ENCODE results near the gene POU4F3. TPM values are rescaled to one million over a fixed set of nuclear protein-coding genes. Genes with fewer than 3 reads are reported as not detected.

Gene POU4F3
- total RNA-seq, 1 donor from 2014 or later, result not detected

DNA sequence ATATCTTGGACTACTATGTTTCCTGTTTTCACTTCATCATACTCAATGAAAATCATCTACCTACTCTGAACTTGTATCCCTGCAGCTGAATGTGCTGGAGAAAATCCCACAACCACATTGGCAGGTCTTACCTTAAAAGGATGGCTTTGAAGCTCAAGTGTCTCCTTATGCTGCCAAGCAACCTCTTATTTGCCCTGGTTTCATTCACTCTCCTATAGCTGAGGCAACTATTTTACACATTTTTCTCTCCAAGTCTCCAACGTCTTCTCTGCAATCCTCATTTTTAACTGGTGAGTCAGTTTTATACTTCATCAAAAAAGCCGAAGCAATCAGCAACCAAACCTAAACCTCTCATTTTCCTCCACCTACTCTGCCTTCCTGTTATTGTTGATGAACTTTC is 49.7 kb downstream of the POU4F3 start:
- no peak for FAIRE-seq
- no peak for DNase-seq (ENCODE audit: low spot score in 2 of 2)

DNA sequence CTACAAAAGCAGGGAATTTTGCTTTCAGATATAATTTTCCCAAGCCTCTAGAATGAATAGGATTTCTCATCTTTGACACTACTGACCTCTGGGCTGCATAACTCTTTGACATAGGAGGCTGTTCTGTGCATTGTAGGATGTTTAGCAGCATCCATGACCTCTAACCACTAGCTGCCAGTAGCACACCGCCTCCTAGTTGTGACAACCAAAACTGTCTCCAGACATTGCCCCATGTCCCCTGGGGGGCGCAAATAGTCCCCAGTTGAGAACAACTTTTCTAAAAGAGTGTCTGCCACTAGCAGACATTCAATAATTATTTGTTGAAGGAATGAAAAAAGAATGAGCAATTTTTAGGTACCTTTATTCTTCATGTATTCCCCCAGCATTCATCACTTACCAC is 51.8 kb downstream of the POU4F3 start:
- no peak for DNase-seq (ENCODE audit: low spot score in 2 of 2)
- FAIRE-seq, result no peak

Other genes starting within 250 kb of the POU4F3 start
- gene PLAC8L1, start 233.3 kb upstream of the POU4F3 start, total RNA-seq, result 0.82 TPM
- 171 TPM for gene LARS1, start 156.2 kb upstream of the POU4F3 start, total RNA-seq
- 42.0 TPM for gene RBM27, start 135.2 kb upstream of the POU4F3 start, total RNA-seq
- 48.1 TPM for gene TCERG1, start 108.5 kb downstream of the POU4F3 start, total RNA-seq
- 0.41 TPM for gene GPR151, start 177.4 kb downstream of the POU4F3 start, total RNA-seq

Measured in frontal cortex (tissue), 4 donors.